ENCODE measurements around the gene SKIC2. TPM values are rescaled to one million over a fixed set of nuclear protein-coding genes. Genes with fewer than 3 reads are reported as not detected.
"Not testable (repeated sequence)": the region's sequence is repeated elsewhere in the genome, so short reads cannot be mapped to it uniquely, and the experiment has no call there.

Gene SKIC2
- total RNA-seq, 4 donors from 2014 or later = 31.3 to 60.4 (median 49.3) TPM

- H3K4me1 ChIP-seq, H3K27ac ChIP-seq: not testable (repeated sequence)
- DNase-seq (ENCODE audit: low spot score in 2 of 2) = peak; percentile 56 to 61
Measured at GRCh38 chr6:32012941-32013617, 54.1 kb downstream of the SKIC2 start.

GRCh38 chr6:32013738-32014137, 54.8 kb downstream of the SKIC2 start:
- H3K4me3 ChIP-seq; DNase-seq (ENCODE audit: low spot score in 2 of 2): not testable (repeated sequence)
- WGBS = no CpG with 5 or more reads among the region's 5 CpGs

More at GRCh38 chr6:32012941-32013617, 54.1 kb downstream of the SKIC2 start:
- H3K9me3 ChIP-seq, H3K27me3 ChIP-seq, H3K36me3 ChIP-seq, H3K4me3 ChIP-seq: not testable (repeated sequence)
- 80% methylated on average over 12 of the region's 17 CpGs for WGBS

GRCh38 chr6:32014547-32014946, 55.6 kb downstream of the SKIC2 start, which contains the start of gene C4B:
Gene C4B, plus strand, starts transcription at chr6:32014795. Its CDS starts 51 bp downstream, at chr6:32014846.
- H3K9me3 ChIP-seq; H3K4me3 ChIP-seq; DNase-seq (ENCODE audit: low spot score in 2 of 2); H3K4me1 ChIP-seq; H3K27ac ChIP-seq; H3K27me3 ChIP-seq; H3K36me3 ChIP-seq: not testable (repeated sequence)
- WGBS = no CpG with 5 or more reads among the region's 6 CpGs

More at GRCh38 chr6:32013738-32014137, 54.8 kb downstream of the SKIC2 start:
- H3K27ac ChIP-seq, H3K27me3 ChIP-seq, H3K4me1 ChIP-seq, H3K9me3 ChIP-seq, H3K36me3 ChIP-seq: not testable (repeated sequence)

Other genes with a start within 250 kb of the SKIC2 start
- gene LY6G6D, start 243.8 kb upstream of the SKIC2 start, total RNA-seq = 10 to 100 TPM in 1 of 4 donors, 1 to 10 TPM in 1, not detected in 2; 5.5 to 30.8 TPM
- 100 to 1,000 TPM in 3 of 4 donors, 10 to 100 TPM in 1; 80.0 to 376 (median 338) TPM for gene LY6G6C, start 237.4 kb upstream of the SKIC2 start, total RNA-seq
- gene MPIG6B, start 235.8 kb upstream of the SKIC2 start, total RNA-seq = 1 to 10 TPM; 1.6 to 4.6 (median 4.5) TPM
- gene DDAH2, start 229.9 kb upstream of the SKIC2 start, total RNA-seq = 10 to 100 TPM; 66.8 to 84.2 (median 68.3) TPM
- 100 to 1,000 TPM; 239 to 420 (median 333) TPM for gene CLIC1, start 222.6 kb upstream of the SKIC2 start, total RNA-seq
- 10 to 100 TPM; 12.6 to 60.1 (median 17.2) TPM for gene MSH5, start 219.2 kb upstream of the SKIC2 start, total RNA-seq
- gene SAPCD1, start 196.5 kb upstream of the SKIC2 start, total RNA-seq = 10 to 100 TPM in 3 of 4 donors, 1 to 10 TPM in 1; 9.3 to 42.2 (median 20.3) TPM
- 1 to 10 TPM; 1.3 to 3.3 (median 2.3) TPM for gene VWA7, start 181.8 kb upstream of the SKIC2 start, total RNA-seq
- gene VARS1, start 163.4 kb upstream of the SKIC2 start, total RNA-seq = 10 to 100 TPM; 48.8 to 60.0 (median 59.1) TPM
- gene LSM2, start 152.2 kb upstream of the SKIC2 start, total RNA-seq = 10 to 100 TPM; 21.7 to 39.5 (median 30.2) TPM
- 1 to 10 TPM in 3 of 4 donors, under 1 TPM in 1; 0.83 to 3.1 (median 1.8) TPM for gene HSPA1L, start 143.9 kb upstream of the SKIC2 start, total RNA-seq
- gene HSPA1A, start 143.6 kb upstream of the SKIC2 start, total RNA-seq = 100 to 1,000 TPM; 200 to 464 (median 408) TPM
- 100 to 1,000 TPM; 243 to 686 (median 558) TPM for gene HSPA1B, start 131.4 kb upstream of the SKIC2 start, total RNA-seq
- gene NEU1, start 96.4 kb upstream of the SKIC2 start, total RNA-seq = 10 to 100 TPM; 22.2 to 42.7 (median 39.8) TPM
- gene SLC44A4, start 80.2 kb upstream of the SKIC2 start, total RNA-seq = 1 to 10 TPM; 1.4 to 7.4 (median 4.1) TPM
- 10 to 100 TPM; 38.7 to 48.9 (median 42.9) TPM for gene EHMT2, start 61.5 kb upstream of the SKIC2 start, total RNA-seq
- gene ZBTB12, start 57.1 kb upstream of the SKIC2 start, total RNA-seq = 1 to 10 TPM in 3 of 4 donors, under 1 TPM in 1; 0.49 to 2.6 (median 1.5) TPM
- 1 to 10 TPM; 2.6 to 6.4 (median 4.1) TPM for gene C2, start 31.5 kb upstream of the SKIC2 start, total RNA-seq
- 1 to 10 TPM; 3.7 to 6.8 (median 5.1) TPM for gene CFB, start 13.1 kb upstream of the SKIC2 start, total RNA-seq
- 10 to 100 TPM; 56.7 to 72.1 (median 65.8) TPM for gene NELFE, start 204 bp upstream of the SKIC2 start, total RNA-seq
- gene DXO, start 13.0 kb downstream of the SKIC2 start, total RNA-seq = 10 to 100 TPM; 13.1 to 25.3 (median 16.4) TPM
- 10 to 100 TPM in 1 of 4 donors, 1 to 10 TPM in 3; 4.0 to 10.2 (median 5.3) TPM for gene C4A, start 22.9 kb downstream of the SKIC2 start, total RNA-seq
- 1 to 10 TPM; 1.3 to 9.4 (median 5.1) TPM for gene C4B, start 55.6 kb downstream of the SKIC2 start, total RNA-seq
- gene CYP21A2, start 79.2 kb downstream of the SKIC2 start, total RNA-seq = 1 to 10 TPM in 1 of 4 donors, under 1 TPM in 1, not detected in 2; 0.39 to 2.3 TPM
- 10 to 100 TPM; 25.7 to 52.5 (median 40.2) TPM for gene TNXB, start 150.2 kb downstream of the SKIC2 start, total RNA-seq
- gene ATF6B, start 169.1 kb downstream of the SKIC2 start, total RNA-seq = 100 to 1,000 TPM in 1 of 4 donors, 10 to 100 TPM in 3; 55.8 to 161 (median 74.0) TPM
- 10 to 100 TPM in 1 of 4 donors, 1 to 10 TPM in 3; 3.5 to 10.6 (median 5.6) TPM for gene FKBPL, start 171.1 kb downstream of the SKIC2 start, total RNA-seq
- gene PRRT1, start 192.8 kb downstream of the SKIC2 start, total RNA-seq = 1 to 10 TPM in 1 of 4 donors, under 1 TPM in 3; 0.42 to 2.1 (median 0.45) TPM
- 100 to 1,000 TPM in 1 of 4 donors, 10 to 100 TPM in 3; 42.8 to 183 (median 72.2) TPM for gene PPT2, start 195.0 kb downstream of the SKIC2 start, total RNA-seq
- 10 to 100 TPM in 3 of 4 donors, 1 to 10 TPM in 1; 7.3 to 66.5 (median 15.4) TPM for gene EGFL8, start 205.4 kb downstream of the SKIC2 start, total RNA-seq
- 10 to 100 TPM; 30.4 to 68.9 (median 42.6) TPM for gene AGPAT1, start 216.9 kb downstream of the SKIC2 start, total RNA-seq
- gene RNF5, start 219.2 kb downstream of the SKIC2 start, total RNA-seq = 10 to 100 TPM; 55.7 to 73.0 (median 63.4) TPM
- gene AGER, start 225.1 kb downstream of the SKIC2 start, total RNA-seq = 1 to 10 TPM in 3 of 4 donors, not detected in 1; 1.5 to 9.9 (median 4.8) TPM
- 10 to 100 TPM; 51.0 to 84.7 (median 63.8) TPM for gene PBX2, start 231.0 kb downstream of the SKIC2 start, total RNA-seq
- gene GPSM3, start 233.5 kb downstream of the SKIC2 start, total RNA-seq = 1 to 10 TPM; 4.8 to 5.5 (median 5.1) TPM